Measurements from ENCODE around the gene DSCAML1.

Gene DSCAML1

GRCh38 chr11:117688255-117688797 is 108.7 kb downstream of the DSCAML1 start:
- DNase-seq (ENCODE audit: low read depth): no peak

DNA sequence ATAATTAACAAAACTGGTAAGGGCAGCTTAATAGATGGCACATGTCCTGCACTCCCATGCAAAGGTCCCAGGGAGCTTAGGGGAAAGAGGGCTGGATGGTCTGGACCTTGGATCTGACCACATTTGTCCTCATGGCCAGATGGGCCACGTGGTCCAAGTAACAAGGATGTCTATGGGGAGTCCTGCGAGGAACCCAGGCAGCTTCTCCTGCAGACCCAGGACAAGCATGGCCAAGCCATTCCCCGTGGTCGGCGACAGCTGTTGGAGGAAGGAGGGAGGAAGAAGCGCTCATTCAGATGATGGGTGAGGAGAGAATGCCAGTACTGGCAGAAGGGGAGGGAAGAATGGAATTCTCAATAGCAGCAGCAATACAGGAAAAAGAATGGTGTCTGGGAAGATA is 109.2 kb downstream of the DSCAML1 start:
- no peak for DNase-seq (ENCODE audit: low read depth)

- DNase-seq (ENCODE audit: low read depth): no peak
Measured at GRCh38 chr11:117686711-117687110, 110.3 kb downstream of the DSCAML1 start.

DNA sequence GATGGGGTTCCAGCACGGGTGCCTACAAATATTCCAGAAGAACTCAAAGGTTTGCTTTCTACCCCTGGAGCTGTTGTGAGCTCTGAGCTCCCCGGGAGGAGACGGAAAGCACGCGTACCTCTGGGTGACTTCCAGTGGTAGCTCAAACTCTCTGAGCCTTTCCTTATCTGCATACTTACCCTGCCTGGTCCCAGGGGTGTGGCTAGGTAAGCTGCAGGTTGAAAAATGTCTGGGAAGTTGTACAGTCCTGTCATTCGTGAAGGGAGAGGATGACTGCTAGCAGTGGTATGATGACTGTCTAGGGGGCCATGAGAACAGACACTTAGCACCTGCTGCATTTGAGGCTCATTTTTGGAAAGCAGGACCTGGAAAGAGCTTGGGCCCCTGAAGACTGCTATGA is 111.5 kb downstream of the DSCAML1 start:
- no peak for DNase-seq (ENCODE audit: low read depth)

- DNase-seq (ENCODE audit: low read depth): no peak
Measured at GRCh38 chr11:117684731-117685130, 112.3 kb downstream of the DSCAML1 start.

DNA sequence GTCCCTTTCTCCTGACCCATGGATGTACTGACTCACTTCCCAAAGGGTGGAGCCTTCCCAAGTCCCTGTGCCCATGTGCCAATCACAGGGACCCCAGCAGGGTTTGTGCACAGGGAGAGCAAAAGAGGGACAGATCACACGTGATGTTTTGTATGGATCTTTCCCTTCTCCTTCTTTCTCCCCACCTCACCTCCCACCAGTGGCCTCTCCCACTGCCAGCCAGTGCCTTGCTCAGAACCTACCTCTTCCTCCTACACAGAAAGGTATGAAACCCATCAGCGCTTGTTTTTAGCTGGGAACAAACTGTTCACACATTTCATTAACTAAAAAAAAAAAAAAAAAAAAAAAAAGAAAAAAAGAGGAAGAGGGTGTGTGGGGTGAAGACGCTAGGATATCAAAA is 112.9 kb downstream of the DSCAML1 start:
- DNase-seq (ENCODE audit: low read depth): no peak

DNA sequence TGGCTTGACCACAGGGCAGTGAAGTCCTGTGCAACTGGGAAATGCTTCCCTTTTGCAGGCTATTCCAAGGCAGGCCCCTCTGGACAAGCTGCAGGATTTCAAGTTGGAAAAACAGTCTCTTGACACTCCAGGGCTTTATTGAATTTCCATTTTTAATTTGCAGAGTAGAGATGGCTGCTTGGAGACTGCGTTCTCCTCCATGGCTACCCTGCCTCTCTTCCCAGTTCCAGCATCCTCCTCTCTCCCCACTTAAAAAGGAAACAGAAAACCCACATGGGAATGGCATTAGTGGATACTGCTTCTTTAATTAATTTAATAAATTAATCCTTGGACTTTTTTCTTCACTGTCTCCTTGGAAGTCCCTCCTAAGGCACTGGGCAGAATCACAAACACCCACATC is 115.6 kb downstream of the DSCAML1 start:
- no peak for DNase-seq (ENCODE audit: low read depth)

- no peak for DNase-seq (ENCODE audit: low read depth)
Measured at GRCh38 chr11:117679461-117679860, 117.6 kb downstream of the DSCAML1 start.

DNA sequence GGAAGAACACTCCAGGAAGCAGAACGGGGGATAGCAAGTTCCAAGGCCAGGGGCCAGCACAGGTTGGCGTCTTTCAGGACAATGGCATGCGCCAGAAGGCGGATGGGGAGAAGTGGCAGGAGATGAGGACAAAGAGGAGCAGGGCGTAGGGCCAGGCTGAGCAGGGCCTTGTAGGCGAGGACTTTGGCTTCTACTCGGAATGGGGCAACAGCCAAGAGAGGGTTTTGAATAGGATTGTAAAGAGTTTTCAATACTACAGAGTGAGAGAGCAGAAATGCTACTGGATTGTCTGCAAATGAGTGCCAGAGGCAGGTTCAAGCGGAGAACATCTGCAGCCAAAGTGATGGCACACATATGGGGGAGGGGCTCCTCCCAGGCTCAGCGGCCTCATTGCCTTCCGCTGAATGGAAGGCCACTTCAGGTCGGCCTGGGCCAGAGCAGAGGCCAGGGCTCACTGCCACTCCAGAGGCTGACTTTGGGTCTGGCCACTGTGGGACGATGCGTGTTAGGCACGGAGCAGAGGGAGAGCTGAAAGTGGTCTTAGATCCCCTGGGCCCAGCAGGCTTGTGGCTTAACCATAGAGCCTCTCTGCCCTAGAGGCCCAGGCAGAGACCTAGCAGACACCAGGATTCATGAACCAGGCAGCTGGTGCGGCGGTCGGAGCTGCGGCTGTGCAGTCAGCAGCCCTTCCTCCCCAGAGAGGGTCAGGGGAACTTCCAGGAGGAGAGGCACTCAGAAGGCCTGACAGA is 118.2 kb downstream of the DSCAML1 start:
- no peak for DNase-seq (ENCODE audit: low read depth)

- DNase-seq (ENCODE audit: low read depth): no peak
Measured at GRCh38 chr11:117677729-117678310, 119.2 kb downstream of the DSCAML1 start.

GRCh38 chr11:117676501-117676900 is 120.5 kb downstream of the DSCAML1 start:
- DNase-seq (ENCODE audit: low read depth): no peak

DNA sequence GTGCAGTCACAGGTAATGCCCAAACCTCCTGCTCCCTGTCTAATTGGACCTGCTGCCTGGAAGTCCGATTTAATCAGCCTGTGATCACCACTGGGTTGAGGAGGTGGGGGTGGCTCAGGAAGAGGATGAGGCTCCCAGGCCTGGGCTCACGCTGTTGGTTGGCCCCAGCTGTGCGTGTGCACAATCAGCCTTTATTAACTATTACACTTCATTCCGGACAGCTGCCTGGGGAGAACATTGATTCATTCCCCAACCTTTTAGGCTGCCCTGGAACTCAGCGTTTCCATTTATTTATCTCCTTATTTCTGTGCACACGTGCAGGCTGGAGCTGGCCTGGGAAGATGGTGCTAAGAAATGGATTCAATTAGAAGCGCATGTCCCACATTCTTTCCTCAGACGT is 123.4 kb downstream of the DSCAML1 start:
- no peak for DNase-seq (ENCODE audit: low read depth)

DNA sequence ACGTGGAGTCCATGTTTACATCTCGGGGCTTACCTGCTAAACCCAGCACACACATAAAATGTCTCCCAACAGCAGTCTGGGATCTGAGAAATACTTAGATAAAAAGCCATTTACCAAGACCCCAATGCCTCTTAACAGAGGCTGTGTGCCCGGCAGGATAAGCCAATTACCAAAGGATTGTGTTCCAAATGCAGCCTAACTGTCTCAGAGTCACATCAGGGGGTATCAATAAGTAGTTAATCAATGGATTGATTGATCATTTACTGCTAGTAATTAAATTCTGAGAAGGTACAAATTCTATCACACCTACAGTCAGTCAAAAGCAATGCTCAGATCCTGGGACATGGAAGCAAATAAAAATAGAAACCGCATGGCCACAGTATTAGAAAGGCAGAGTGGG is 125.6 kb downstream of the DSCAML1 start:
- DNase-seq (ENCODE audit: low read depth): no peak

- DNase-seq (ENCODE audit: low read depth): no peak
Measured at GRCh38 chr11:117670924-117671323, 126.1 kb downstream of the DSCAML1 start.

- DNase-seq (ENCODE audit: low read depth): no peak
Measured at GRCh38 chr11:117670443-117670842, 126.6 kb downstream of the DSCAML1 start.

- DNase-seq (ENCODE audit: low read depth): no peak
Measured at GRCh38 chr11:117669616-117670015, 127.4 kb downstream of the DSCAML1 start.

- DNase-seq (ENCODE audit: low read depth): no peak
Measured at GRCh38 chr11:117669062-117669461, 128.0 kb downstream of the DSCAML1 start.

DNA sequence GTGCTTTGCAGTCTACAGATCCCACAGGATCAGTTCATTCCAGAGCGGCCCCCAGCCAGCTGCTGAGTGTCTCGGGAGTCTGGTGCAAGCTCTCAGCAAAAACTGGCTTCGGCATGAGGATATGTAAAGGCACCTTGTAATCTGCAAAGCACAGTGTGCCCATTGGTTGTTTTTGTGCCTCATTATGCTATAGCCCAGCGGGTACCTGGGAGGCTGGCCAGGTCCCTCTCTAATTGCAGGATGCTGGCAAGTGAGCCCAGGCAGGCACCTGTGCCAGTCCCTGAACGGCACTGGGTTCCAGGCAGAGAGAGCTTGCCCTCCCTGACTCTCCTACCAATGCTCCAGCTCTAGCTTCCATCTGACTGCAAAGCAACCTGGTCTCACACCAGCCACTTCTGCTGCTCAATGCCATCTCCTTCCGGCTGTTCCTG is 128.7 kb downstream of the DSCAML1 start:
- no peak for DNase-seq (ENCODE audit: low read depth)

GRCh38 chr11:117664897-117665296 is 132.1 kb downstream of the DSCAML1 start:
- no peak for DNase-seq (ENCODE audit: low read depth)

DNA sequence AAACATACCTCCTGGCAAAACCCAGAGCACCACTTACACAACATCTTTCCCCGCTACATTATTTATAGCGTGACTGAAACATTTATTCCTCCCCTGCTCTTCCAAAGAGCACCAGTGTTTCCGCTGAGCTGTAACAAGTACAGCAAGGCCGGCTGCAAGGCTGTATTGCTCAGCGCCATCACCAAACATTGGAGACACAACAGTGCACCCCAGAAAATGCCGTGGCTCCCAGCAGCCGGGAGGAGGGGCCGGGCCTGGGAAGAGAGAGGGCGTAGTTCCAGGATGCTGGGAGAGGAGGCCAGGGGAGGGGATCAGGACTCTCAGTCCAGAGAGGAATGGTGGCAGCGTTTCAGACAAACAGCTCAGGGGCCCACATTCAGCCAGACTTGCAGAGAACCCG is 133.2 kb downstream of the DSCAML1 start:
- DNase-seq (ENCODE audit: low read depth): no peak

GRCh38 chr11:117663414-117663813 is 133.6 kb downstream of the DSCAML1 start:
- DNase-seq (ENCODE audit: low read depth): no peak

- no peak for DNase-seq (ENCODE audit: low read depth)
Measured at GRCh38 chr11:117662671-117663269, 134.2 kb downstream of the DSCAML1 start.

GRCh38 chr11:117662255-117662654 is 134.8 kb downstream of the DSCAML1 start:
- DNase-seq (ENCODE audit: low read depth): no peak
